Peyer's patch (tissue), 4 donors: ENCODE results near the gene ANAPC15.
"Not testable (repeated sequence)": the region's sequence is repeated elsewhere in the genome, so short reads cannot be mapped to it uniquely, and the experiment has no call there.

Experiments used
- POLR2A ChIP-seq, 2 donors: fragments of 450-650 bp; IDR thresholded peaks; one replicate each; pipeline ENCODE4 v1.5.1; 2017; ENCODE audit warnings: antibody characterized with exemption in 2 of 2, mild to moderate bottlenecking in 2 of 2, moderate library complexity in 2 of 2
- TF ChIP-seq, protein P1 (sequence below), 6 experiments: fragments of 450-650 bp in 4 of 6; fragments of 200-600 bp in 2 of 6; sonication (generic) in 1 of 6; IDR thresholded peaks; one replicate each; pipeline ENCODE4 v1.5.1; 2017 to 2019; ENCODE audit warnings: antibody characterized with exemption in 6 of 6, mild to moderate bottlenecking in 3 of 6, moderate library complexity in 1 of 6

DNA sequence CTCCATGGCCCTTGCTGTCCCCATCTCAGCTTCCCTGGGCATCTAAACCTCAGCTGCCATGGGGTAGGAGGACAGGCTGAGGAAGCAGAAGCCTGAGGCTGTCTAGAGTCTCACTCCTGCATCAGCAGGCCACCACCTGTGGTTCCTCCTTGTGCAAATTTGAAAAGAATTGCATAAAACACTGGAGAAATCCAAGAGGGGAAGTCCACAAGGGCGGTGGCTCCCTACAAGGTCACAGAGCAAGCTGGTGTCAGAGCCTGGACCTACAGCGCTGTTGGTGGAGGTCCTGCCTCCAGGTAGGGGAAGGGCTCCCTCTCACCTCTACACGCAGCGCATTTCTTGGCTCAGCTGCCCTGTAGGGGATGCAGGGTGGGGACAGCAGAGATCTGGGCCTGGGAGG is 23.0 kb upstream of the ANAPC15 start, which contains the start of gene FOLR3:
- TF ChIP-seq, protein P1, sequence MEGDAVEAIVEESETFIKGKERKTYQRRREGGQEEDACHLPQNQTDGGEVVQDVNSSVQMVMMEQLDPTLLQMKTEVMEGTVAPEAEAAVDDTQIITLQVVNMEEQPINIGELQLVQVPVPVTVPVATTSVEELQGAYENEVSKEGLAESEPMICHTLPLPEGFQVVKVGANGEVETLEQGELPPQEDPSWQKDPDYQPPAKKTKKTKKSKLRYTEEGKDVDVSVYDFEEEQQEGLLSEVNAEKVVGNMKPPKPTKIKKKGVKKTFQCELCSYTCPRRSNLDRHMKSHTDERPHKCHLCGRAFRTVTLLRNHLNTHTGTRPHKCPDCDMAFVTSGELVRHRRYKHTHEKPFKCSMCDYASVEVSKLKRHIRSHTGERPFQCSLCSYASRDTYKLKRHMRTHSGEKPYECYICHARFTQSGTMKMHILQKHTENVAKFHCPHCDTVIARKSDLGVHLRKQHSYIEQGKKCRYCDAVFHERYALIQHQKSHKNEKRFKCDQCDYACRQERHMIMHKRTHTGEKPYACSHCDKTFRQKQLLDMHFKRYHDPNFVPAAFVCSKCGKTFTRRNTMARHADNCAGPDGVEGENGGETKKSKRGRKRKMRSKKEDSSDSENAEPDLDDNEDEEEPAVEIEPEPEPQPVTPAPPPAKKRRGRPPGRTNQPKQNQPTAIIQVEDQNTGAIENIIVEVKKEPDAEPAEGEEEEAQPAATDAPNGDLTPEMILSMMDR (IDR thresholded peaks at IDR 0.05): not testable (repeated sequence)
- not testable (repeated sequence) for TF ChIP-seq POLR2A (IDR thresholded peaks at IDR 0.05)
